Measurements from ENCODE around the gene RNF187. TPM values are rescaled to one million over a fixed set of nuclear protein-coding genes. Genes with fewer than 3 reads are reported as not detected.
A peak's percentile ranks its signal among the peaks of the same experiment; 100 is the strongest.

Gene RNF187
- polyA plus RNA-seq, 2 of the 4 experiments (the other 2 are of a cell fraction), result 64.5 to 82.8 TPM

GRCh38 chr1:228508840-228509415 lies 21.7 kb downstream of the RNF187 start:
- Histone ChIP-seq H3K4me2 (no peak overlapping the region), H3K9me3 (no peaks in the 10 kb centered on the region), H3K27ac (no peak overlapping the region), H3K4me3 (no peak overlapping the region), H3K4me1 (no peaks in the 10 kb centered on the region)
- WGBS (ENCODE audit: missing lambda C conversion rate), result 53% methylated on average over 6 of the region's 6 CpGs
- ChIA-PET POLR2A (no interaction called here), CTCF (interaction anchor here (0.9 to 1.7 kb wide), 3 partner anchors 8 to 222 kb away, joined by 3 to 11 read pairs (median 3); no protein-coding TSS in a partner anchor)
- FAIRE-seq, result no peak
- no peak for DNase-seq (ENCODE audit: low read depth in 1 of 2, low spot score in 1 of 2)
- ATAC-seq, result no peak
- TF ChIP-seq FOSB (CRISPR knock-in tag; IDR thresholded peaks at IDR 0.05) (no peak), RNF2 (IDR thresholded peaks at IDR 0.05; ENCODE audit: borderline replicate concordance, low read depth) (no peak), JUNB (IDR thresholded peaks at IDR 0.05) (no peak), POLR2A (IDR thresholded peaks at IDR 0.05; ENCODE audit: low read length) (no peak), NFE2L2 (conservative IDR thresholded peaks at IDR 0.05; ENCODE audit: low read length) (no peak), RARB (CRISPR knock-in tag; IDR thresholded peaks at IDR 0.05) (no peak), PBX3 (IDR thresholded peaks at IDR 0.05) (no peak), MAX (IDR thresholded peaks at IDR 0.05) (no peak), HOXB5 (CRISPR knock-in tag; IDR thresholded peaks at IDR 0.05) (no peak), BCL3 (IDR thresholded peaks at IDR 0.05) (no peak), CHD4 (IDR thresholded peaks at IDR 0.05; ENCODE audit: borderline replicate concordance) (no peak), NPAS2 (CRISPR knock-in tag; IDR thresholded peaks at IDR 0.05; ENCODE audit: borderline replicate concordance) (no peak), MAFK (IDR thresholded peaks at IDR 0.05; ENCODE audit: partially characterized antibody) (no peak)

GRCh38 chr1:228510101-228510802 lies 23.1 kb downstream of the RNF187 start:
- H3K4me2 ChIP-seq, result no peak overlapping the region
- no peak for TF ChIP-seq RFX5 (IDR thresholded peaks at IDR 0.05)
- no peak for TF ChIP-seq TFCP2L1 (CRISPR knock-in tag; IDR thresholded peaks at IDR 0.05)
- no peak for TF ChIP-seq FOSL2 (IDR thresholded peaks at IDR 0.05)
- TF ChIP-seq FOSL2 (CRISPR knock-in tag; IDR thresholded peaks at IDR 0.05), result no peak
- TF ChIP-seq EHMT2 (IDR thresholded peaks at IDR 0.05; ENCODE audit: low read depth), result no peak
- DNase-seq (ENCODE audit: low read depth in 1 of 2, low spot score in 1 of 2) (no peak), FAIRE-seq (no peak), ATAC-seq (peak in 1 of 2 experiments; percentile 29; a peak in 2 of 6 replicates)
- ChIA-PET POLR2A (no interaction called here), CTCF (interaction anchor here (1.3 kb wide), 1 partner anchor 379 kb away, joined by 3 read pairs; no protein-coding TSS in a partner anchor)
- no peaks in the 10 kb centered on the region for H3K9me3 ChIP-seq
- 32% methylated on average over 4 of the region's 5 CpGs for WGBS (ENCODE audit: missing lambda C conversion rate)
- H3K27ac ChIP-seq, result no peak overlapping the region
- H3K4me3 ChIP-seq, result no peak overlapping the region
- H3K4me1 ChIP-seq, result no peaks in the 10 kb centered on the region

GRCh38 chr1:228510803-228511413 lies 23.7 kb downstream of the RNF187 start:
- no peaks in the 10 kb centered on the region for H3K9me3 ChIP-seq
- no peak overlapping the region for H3K4me3 ChIP-seq
- ChIA-PET POLR2A (no interaction called here), CTCF (interaction anchor here (1.3 to 6.6 kb wide), 2 partner anchors 10 to 380 kb away, joined by 3 to 64 read pairs; no protein-coding TSS in a partner anchor)
- FAIRE-seq (no peak), DNase-seq (ENCODE audit: low read depth in 1 of 2, low spot score in 1 of 2) (no peak), ATAC-seq (no peak)
- no peak overlapping the region for H3K4me2 ChIP-seq
- H3K27ac ChIP-seq, result no peak overlapping the region
- WGBS (ENCODE audit: missing lambda C conversion rate), result 45% methylated on average over 3 of the region's 3 CpGs
- H3K4me1 ChIP-seq, result no peaks in the 10 kb centered on the region
- no peak for TF ChIP-seq HOXB13 (CRISPR knock-in tag; IDR thresholded peaks at IDR 0.05; ENCODE audit: low read depth)
- no peak for TF ChIP-seq JUNB (IDR thresholded peaks at IDR 0.05)
- no peak for TF ChIP-seq FOXS1 (CRISPR knock-in tag; IDR thresholded peaks at IDR 0.05)

Data from A549 (cell line).